WTC11 (cell line): ENCODE results near the gene KAT8.

Source experiments
- SP1 ChIP-seq: sonication (generic); formaldehyde crosslinking; conservative IDR thresholded peaks from 2 replicates; pipeline ENCODE4 v1.8.1; 2022; ENCODE audit warnings: missing genetic modification reagents
- ZNF121 ChIP-seq: sonication (generic); formaldehyde crosslinking; IDR thresholded peaks from 2 replicates; pipeline ENCODE4 v1.8.0; 2023; ENCODE audit warnings: missing genetic modification reagents

- TF ChIP-seq SP1 (CRISPR knock-in tag), result no peak
- TF ChIP-seq ZNF121 (CRISPR knock-in tag), result no peak
Measured at GRCh38 chr16:31105677-31106213, 11.7 kb upstream of the KAT8 start.
